ENCODE measurements around the gene G6PC3.

Gene G6PC3

GRCh38 chr17:44053125-44053872 is 17.2 kb upstream of the G6PC3 start:
- TF ChIP-seq MAX (IDR thresholded peaks at IDR 0.05; ENCODE audit: low read depth, low read length) (no peak), POLR2A (IDR thresholded peaks at IDR 0.05; ENCODE audit: extremely low read depth, insufficient read length) (no peak), CTCF (IDR thresholded peaks at IDR 0.05; ENCODE audit: low read depth, low read length) (no peak), MYC (IDR thresholded peaks at IDR 0.05; ENCODE audit: low read depth, low read length) (no peak)
- H3K4me3 ChIP-seq (ENCODE audit: low read depth, low read length): no peak overlapping the region
- DNase-seq (ENCODE audit: low read depth): no peak

GRCh38 chr17:44059101-44059892 is 11.2 kb upstream of the G6PC3 start:
- TF ChIP-seq POLR2A (IDR thresholded peaks at IDR 0.05; ENCODE audit: extremely low read depth, insufficient read length): no peak
- TF ChIP-seq MAX (IDR thresholded peaks at IDR 0.05; ENCODE audit: low read depth, low read length): no peak
- TF ChIP-seq CTCF (IDR thresholded peaks at IDR 0.05; ENCODE audit: low read depth, low read length): no peak
- TF ChIP-seq MYC (IDR thresholded peaks at IDR 0.05; ENCODE audit: low read depth, low read length): no peak
- DNase-seq (ENCODE audit: low read depth): no peak
- no peak overlapping the region for H3K4me3 ChIP-seq (ENCODE audit: low read depth, low read length)

- TF ChIP-seq MYC (IDR thresholded peaks at IDR 0.05; ENCODE audit: low read depth, low read length) (no peak), POLR2A (IDR thresholded peaks at IDR 0.05; ENCODE audit: extremely low read depth, insufficient read length) (no peak)
- DNase-seq (ENCODE audit: low read depth): no peak
- no peak overlapping the region for H3K4me3 ChIP-seq (ENCODE audit: low read depth, low read length)
These were observed 9.1 kb upstream of the G6PC3 start for GRCh38 chr17:44061446-44061845.

- TF ChIP-seq POLR2A (IDR thresholded peaks at IDR 0.05; ENCODE audit: extremely low read depth, insufficient read length) (no peak), MAX (IDR thresholded peaks at IDR 0.05; ENCODE audit: low read depth, low read length) (no peak), MYC (IDR thresholded peaks at IDR 0.05; ENCODE audit: low read depth, low read length) (no peak), CTCF (IDR thresholded peaks at IDR 0.05; ENCODE audit: low read depth, low read length) (no peak)
- no peak for DNase-seq (ENCODE audit: low read depth)
- no peak overlapping the region for H3K4me3 ChIP-seq (ENCODE audit: low read depth, low read length)
These were observed 7.7 kb upstream of the G6PC3 start for GRCh38 chr17:44062871-44063270.

GRCh38 chr17:44063704-44064639 is 6.6 kb upstream of the G6PC3 start:
- no peak for DNase-seq (ENCODE audit: low read depth)
- TF ChIP-seq MAX (IDR thresholded peaks at IDR 0.05; ENCODE audit: low read depth, low read length) (no peak), POLR2A (IDR thresholded peaks at IDR 0.05; ENCODE audit: extremely low read depth, insufficient read length) (no peak), MYC (IDR thresholded peaks at IDR 0.05; ENCODE audit: low read depth, low read length) (no peak), CTCF (IDR thresholded peaks at IDR 0.05; ENCODE audit: low read depth, low read length) (no peak)
- H3K4me3 ChIP-seq (ENCODE audit: low read depth, low read length): peak overlapping the region; percentile 12

Data from NB4 (cell line).